BJ (cell line): ENCODE measurements around the gene AMOTL1. TPM values are rescaled to one million over a fixed set of nuclear protein-coding genes. Genes with fewer than 3 reads are reported as not detected.
A peak's percentile ranks its signal among the peaks of the same experiment; 100 is the strongest.

ENCODE experiments used
- CTCF ChIA-PET: fragments of 350-600 bp; formaldehyde crosslinking; extraction: SDS; loops from one replicate; lab custom pipeline; 2021; ENCODE audit warnings: antibody characterized with exemption, inconsistent platforms; lab: Yijun Ruan, JAX
- POLR2A ChIA-PET: fragments of 300-600 bp; sonication (Branson Sonifier 250); formaldehyde crosslinking; extraction: SDS; loops from one replicate; lab custom pipeline; 2021; ENCODE audit warnings: antibody characterized with exemption; lab: Charles Lee
- DNase-seq: peaks from one replicate; pipeline ENCODE4 v3.0.0-alpha.2; 2011; ENCODE audit warnings: low read depth
- H3K27me3 ChIP-seq: 2 replicates; pipeline ENCODE4 v1.6.0; 2011; ENCODE audit warnings: low read length; ENCODE audit not compliant: control insufficient read depth, insufficient read depth
- H3K36me3 ChIP-seq: 2 replicates; pipeline ENCODE4 v1.5.1; 2011; ENCODE audit warnings: low read length; ENCODE audit not compliant: control insufficient read depth, insufficient read depth
- H3K4me3 ChIP-seq: 2 replicates; pipeline ENCODE4 v1.5.1; 2011; ENCODE audit warnings: low read depth, mild to moderate bottlenecking, control low read depth, low read length
- CTCF ChIP-seq: IDR thresholded peaks from 2 replicates; pipeline ENCODE4 v1.5.1; 2011; ENCODE audit warnings: low read depth, mild to moderate bottlenecking, control low read depth, inconsistent platforms, low read length, moderate library complexity; ENCODE audit not compliant: insufficient read depth
- polyA plus RNA-seq: library from polyadenylated mRNA; depleted of rRNA; stranded (reverse); fragments of >200 nt; gene quantifications from 2 replicates; pipeline ENCODE4 v1.2.3, GENCODE V29; 2011

The AMOTL1 gene
- polyA plus RNA-seq, 1 experiment, result 25.5 TPM

- POLR2A ChIA-PET, result no interaction called here
- Histone ChIP-seq H3K4me3 (no peak overlapping the region), H3K36me3 (no peaks in the 10 kb centered on the region), H3K27me3 (no peaks in the 10 kb centered on the region)
- CTCF ChIA-PET, result interaction anchor here (0.6 to 3.2 kb wide), 7 partner anchors 9 to 162 kb away, joined by 3 to 11 read pairs (median 5); no protein-coding TSS in a partner anchor
- no peak for TF ChIP-seq CTCF
- no peak for DNase-seq
Measured at GRCh38 chr11:94785509-94785908, 17.4 kb downstream of the AMOTL1 start.

- ChIA-PET CTCF (interaction anchor here (0.6 to 3.2 kb wide), 13 partner anchors 8 to 163 kb away, joined by 3 to 11 read pairs (median 3); no protein-coding TSS in a partner anchor), POLR2A (no interaction called here)
- peak; percentile 63 for TF ChIP-seq CTCF
- Histone ChIP-seq H3K4me3 (no peak overlapping the region), H3K27me3 (no peaks in the 10 kb centered on the region), H3K36me3 (no peaks in the 10 kb centered on the region)
- DNase-seq, result no peak
Measured at GRCh38 chr11:94786264-94787126, 18.3 kb downstream of the AMOTL1 start.

- no peaks in the 10 kb centered on the region for H3K27me3 ChIP-seq
- TF ChIP-seq CTCF, result no peak
Measured at GRCh38 chr11:94787801-94788200, 19.6 kb downstream of the AMOTL1 start.

GRCh38 chr11:94788396-94788795 is 20.2 kb downstream of the AMOTL1 start:
- no peak for TF ChIP-seq CTCF
- Histone ChIP-seq H3K36me3 (no peaks in the 10 kb centered on the region), H3K4me3 (no peak overlapping the region), H3K27me3 (no peaks in the 10 kb centered on the region)
- DNase-seq, result no peak
- CTCF ChIA-PET, result interaction anchor here (0.6 to 2.3 kb wide), 5 partner anchors 66 to 1510 kb away, joined by 3 to 9 read pairs (median 3); no protein-coding TSS in a partner anchor
- POLR2A ChIA-PET, result interaction anchor here (0.5 to 0.7 kb wide), 2 partner anchors 116 to 1554 kb away, joined by 4 read pairs; no protein-coding TSS in a partner anchor

More at GRCh38 chr11:94787801-94788200, 19.6 kb downstream of the AMOTL1 start:
- ChIA-PET CTCF (interaction anchor here (0.6 to 2.3 kb wide), 4 partner anchors 89 to 1511 kb away, joined by 3 to 9 read pairs (median 3); no protein-coding TSS in a partner anchor), POLR2A (no interaction called here)
- Histone ChIP-seq H3K36me3 (no peaks in the 10 kb centered on the region), H3K4me3 (no peak overlapping the region)
- no peak for DNase-seq

GRCh38 chr11:94790197-94790596 is 22.0 kb downstream of the AMOTL1 start:
- ChIA-PET CTCF (interaction anchor here (1.2 kb wide), 1 partner anchor 179 kb away, joined by 4 read pairs; no protein-coding TSS in a partner anchor), POLR2A (no interaction called here)
- Histone ChIP-seq H3K4me3 (no peak overlapping the region), H3K36me3 (no peaks in the 10 kb centered on the region), H3K27me3 (no peaks in the 10 kb centered on the region)
- DNase-seq, result no peak
- TF ChIP-seq CTCF, result no peak
